HG03280 (cell line): Measurements from ENCODE around the gene TSPAN18.

Experiments used
- ATAC-seq: cut with Tn5 transposase; IDR thresholded peaks from one replicate; pipeline ENCODE4 v1.9.1; 2021; ENCODE audit warnings: mild to moderate bottlenecking, moderate library complexity; ENCODE audit not compliant: unreplicated experiment

TSPAN18 gene

GRCh38 chr11:44880953-44881352 is 154.2 kb downstream of the TSPAN18 start:
- ATAC-seq, result no peak

GRCh38 chr11:44883277-44883676 is 156.5 kb downstream of the TSPAN18 start:
- no peak for ATAC-seq

GRCh38 chr11:44884056-44884455 is 157.3 kb downstream of the TSPAN18 start:
- ATAC-seq, result no peak

DNA sequence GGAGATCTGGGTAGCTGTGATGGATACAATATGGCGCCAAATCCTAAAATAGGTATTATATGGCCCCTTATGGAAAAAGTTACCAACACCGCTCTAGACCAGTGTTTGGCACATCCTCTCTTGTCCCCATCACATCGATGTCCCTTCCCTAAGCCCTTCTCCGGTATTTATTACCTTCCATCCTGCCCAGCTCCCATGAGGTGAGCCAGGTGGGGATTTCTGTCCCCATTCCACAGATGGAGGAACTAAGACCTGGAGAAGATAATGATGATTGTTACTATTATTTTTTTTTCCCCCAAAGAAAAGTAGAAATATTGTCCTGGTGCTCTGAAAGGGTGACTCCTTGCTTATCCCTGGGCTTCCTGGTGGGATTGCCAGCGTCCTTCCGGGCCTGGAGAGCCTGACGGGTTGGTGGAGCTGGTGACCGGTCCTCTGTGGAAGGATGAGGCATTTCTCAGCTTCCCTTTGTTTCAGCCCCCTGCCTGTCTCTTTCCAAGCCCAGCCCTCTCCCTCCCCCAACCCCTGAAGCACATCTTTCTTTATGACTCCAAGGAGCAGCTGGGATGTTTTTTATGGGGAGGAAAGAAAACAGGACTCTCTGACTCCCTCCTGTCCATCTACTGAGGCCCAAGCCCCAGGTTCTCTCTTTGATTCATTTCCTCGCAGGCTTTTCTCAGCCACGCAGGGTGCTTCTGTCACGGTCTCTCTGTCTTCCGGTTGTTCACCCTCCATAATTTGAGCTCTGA is 158.5 kb downstream of the TSPAN18 start:
- ATAC-seq, result no peak

GRCh38 chr11:44885919-44886789 is 159.4 kb downstream of the TSPAN18 start:
- ATAC-seq, result no peak

DNA sequence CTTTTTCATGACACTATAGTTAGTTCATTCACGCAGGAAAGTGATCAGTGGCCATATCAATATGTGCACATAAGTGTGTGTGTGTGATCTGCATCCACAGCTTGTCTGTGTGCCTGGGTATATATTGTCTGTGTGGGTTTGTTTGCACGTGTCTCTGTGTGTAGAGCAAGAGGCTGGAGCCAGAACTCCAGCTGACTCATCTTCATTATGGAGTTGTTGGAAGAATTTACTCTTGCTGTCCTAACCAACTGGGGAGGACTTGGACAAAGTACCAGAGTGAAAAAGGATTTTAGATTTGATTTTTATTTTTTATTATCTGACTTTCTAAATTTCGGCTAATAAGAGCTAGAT is 160.0 kb downstream of the TSPAN18 start:
- no peak for ATAC-seq

DNA sequence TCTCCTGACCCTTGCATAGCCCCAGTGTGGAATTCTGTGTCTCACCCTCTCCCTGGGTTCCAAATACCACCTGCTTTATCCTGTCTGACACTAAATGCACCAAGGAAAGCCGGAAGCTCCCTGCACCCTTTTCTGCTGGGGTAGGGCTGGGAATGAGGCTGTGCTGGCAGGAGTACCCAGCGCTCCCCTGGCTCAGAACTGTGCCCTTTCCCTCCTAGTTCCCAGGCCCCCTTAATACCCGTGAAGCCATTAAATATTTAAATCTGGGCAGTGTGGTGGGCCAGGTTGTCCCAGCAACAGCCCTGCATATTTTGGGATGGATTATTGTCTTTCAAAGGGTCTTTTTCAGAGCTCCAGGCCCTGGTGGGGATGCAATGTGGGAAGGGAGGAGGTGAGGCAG is 160.9 kb downstream of the TSPAN18 start:
- ATAC-seq, result no peak

DNA sequence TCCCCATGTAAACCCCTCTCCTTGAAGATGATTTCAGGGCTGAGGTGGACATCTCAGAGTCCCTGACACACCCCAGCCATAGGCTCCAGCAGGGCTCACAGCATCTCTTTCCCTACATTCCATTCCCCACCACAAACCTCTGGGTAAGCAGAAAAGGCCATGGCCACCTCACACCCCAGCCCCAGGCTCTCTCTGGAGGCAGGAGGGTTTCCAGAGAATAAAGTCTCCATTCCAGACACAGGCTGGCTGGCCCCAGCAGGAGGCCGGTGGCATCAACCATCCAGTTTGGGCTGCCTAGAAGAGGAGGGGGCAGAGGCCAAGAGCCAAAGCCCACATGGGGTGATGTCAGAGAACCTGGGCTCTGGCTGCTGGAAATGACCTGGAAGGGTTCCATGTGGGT is 162.5 kb downstream of the TSPAN18 start:
- ATAC-seq, result no peak

DNA sequence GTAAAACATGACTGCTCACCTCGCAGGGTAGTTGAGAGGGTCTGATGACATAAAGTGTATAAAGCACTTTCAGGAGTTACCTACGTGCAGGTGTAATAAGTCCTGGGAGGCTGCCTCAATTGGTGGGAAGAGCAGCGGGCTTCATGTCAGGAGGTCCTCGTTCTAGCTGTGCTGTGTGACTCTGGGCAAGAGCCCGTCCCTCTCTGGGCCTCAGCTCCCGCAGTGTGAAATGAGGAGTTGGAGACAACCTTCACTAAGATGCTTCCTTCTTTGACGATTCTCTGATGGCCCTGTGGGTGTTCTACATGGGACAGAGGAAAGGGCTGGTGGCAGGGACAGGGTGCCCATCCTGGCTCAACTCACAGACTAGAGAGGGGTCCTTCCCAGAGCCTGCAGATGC is 166.1 kb downstream of the TSPAN18 start:
- no peak for ATAC-seq

GRCh38 chr11:44893308-44893822 is 166.6 kb downstream of the TSPAN18 start:
- no peak for ATAC-seq

DNA sequence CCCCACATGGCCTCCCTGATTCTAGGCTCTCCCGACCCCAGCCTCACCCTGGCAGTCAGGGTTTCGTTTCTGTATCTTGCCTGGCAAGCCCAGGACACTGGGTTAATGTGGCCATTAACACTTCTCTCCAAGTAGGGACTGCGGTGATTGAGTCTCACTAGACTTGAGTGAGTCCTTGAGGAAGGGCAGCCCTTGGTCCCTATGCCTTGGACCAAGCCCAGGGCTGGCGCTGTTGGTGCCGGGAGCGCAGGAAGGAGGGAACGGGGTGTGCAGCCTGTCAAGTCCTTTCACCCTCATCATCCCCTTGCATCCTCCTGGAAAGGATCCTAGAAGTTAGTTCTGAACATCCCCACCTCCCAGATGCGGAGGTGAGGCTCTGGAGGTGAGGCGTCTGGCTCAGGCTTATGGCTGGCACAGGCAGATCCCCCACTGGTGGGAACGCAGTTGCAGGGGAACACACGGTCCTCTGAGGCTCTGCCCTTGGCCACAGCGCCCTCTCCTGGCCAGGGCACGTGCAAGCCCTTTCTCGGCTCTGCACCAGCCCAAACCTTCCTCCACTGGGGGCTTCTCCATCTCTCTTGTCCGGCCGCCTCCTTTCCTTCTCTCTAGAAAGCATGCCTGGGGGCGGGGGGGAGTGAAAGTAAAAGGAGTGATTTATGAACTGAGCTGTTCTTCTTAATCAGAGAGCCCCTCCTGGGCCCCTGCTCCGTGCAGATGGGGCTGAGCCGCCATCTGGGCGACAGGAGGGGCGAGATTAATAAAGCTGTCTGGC is 167.3 kb downstream of the TSPAN18 start:
- no peak for ATAC-seq

GRCh38 chr11:44899959-44900358 is 173.2 kb downstream of the TSPAN18 start:
- peak; percentile 54 for ATAC-seq

DNA sequence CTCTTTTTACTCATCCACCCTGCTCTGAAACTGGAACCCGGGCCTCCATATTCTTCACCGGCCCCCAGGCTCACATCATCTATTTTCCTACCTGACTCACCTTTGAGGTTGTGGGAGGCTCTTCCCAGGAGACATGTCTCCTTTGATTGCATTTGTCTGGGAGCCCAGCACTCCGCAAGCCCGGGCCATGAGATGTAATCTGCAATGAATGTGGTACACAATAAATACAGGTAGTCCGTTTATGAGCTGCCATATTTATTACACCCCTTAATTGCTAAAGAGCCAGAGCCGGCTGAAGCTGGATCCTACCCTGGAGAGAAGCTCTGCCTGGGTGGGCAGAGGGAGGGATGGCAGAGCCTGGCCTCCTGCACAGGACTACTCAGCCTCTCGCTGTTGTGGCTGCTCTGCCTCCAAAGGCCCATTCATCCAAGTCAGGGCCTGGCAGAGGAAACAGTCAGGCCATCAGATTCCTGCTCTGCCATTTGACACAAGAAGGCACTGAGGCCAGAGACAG is 174.4 kb downstream of the TSPAN18 start:
- ATAC-seq, result no peak

DNA sequence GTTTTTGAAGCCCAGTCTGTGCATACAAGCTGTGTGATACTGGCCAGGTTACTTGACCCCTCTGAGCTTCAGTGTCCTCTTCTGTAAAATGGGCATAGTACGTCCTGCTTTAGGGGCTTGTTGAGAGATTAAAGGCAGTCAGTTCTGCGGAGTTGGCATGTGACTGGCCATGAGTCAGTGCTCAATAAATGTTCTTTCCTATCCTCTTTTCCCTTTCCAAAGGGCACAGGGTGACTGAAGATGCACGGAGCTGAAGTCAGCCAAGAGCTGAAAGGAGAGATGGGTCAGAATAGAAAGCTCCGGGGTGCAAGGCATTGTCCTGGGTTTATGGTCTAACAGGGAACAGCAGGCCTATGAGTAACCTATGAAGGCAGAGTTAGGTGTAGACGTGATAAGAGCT is 175.0 kb downstream of the TSPAN18 start:
- no peak for ATAC-seq

GRCh38 chr11:44903035-44903434 is 176.3 kb downstream of the TSPAN18 start:
- ATAC-seq, result no peak

GRCh38 chr11:44903518-44903917 is 176.8 kb downstream of the TSPAN18 start:
- ATAC-seq, result no peak

GRCh38 chr11:44904261-44905020 is 177.7 kb downstream of the TSPAN18 start:
- ATAC-seq, result no peak

GRCh38 chr11:44905131-44905866 is 178.5 kb downstream of the TSPAN18 start:
- ATAC-seq, result no peak

DNA sequence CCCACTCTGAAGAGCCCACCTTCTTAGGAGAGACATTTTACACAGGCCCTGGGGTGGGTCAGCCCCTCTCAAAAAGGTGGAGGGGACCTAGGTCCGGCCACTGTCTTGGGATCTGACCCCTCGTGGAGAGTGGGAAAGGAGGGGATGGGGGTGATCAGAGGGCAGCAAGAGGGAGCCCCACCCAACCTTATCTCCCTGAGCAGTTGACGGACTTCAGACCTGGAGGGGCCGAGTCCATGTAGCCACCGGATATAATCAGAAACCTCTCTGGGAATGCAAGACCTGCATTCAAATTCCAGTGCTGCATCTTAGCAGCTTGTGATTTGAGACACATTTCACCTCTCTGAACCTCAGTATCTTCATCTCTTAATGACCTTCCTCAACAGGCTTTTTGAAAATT is 179.9 kb downstream of the TSPAN18 start:
- ATAC-seq, result no peak

- ATAC-seq, result no peak
Measured at GRCh38 chr11:44909557-44909956, 182.8 kb downstream of the TSPAN18 start.
